ENCODE data around the gene SNTB2.

DNA sequence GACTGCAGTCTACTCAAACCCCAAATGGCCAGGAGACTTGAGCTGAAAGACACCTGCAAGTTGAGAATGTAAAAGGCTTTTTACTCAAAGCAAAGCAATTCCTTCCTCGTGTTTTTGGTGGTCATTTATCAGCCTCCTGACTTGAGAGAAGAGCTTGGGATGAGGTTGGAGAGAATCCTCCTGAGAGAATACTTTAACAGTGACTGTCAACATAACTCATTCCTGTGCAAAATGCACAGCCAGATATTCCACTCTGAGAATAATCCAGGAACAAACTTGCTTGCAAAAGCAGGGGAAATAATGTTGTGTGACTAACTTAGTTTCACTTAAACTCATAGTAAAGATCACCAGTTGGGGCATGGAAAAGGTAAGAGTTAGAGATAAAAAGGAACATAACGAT is 53.4 kb downstream of the SNTB2 start:
- TF ChIP-seq TAF1 (conservative IDR thresholded peaks at IDR 0.05) (no peak), RAD21 (IDR thresholded peaks at IDR 0.05) (no peak), GABPA (IDR thresholded peaks at IDR 0.05 in 1 of 2, conservative IDR thresholded peaks at IDR 0.05 in 1 of 2) (no peak), SP1 (IDR thresholded peaks at IDR 0.05) (no peak), REST (IDR thresholded peaks at IDR 0.05) (no peak), YY1 (IDR thresholded peaks at IDR 0.05) (no peak), RXRA (IDR thresholded peaks at IDR 0.05) (no peak)
- TF ChIP-seq, protein P1, sequence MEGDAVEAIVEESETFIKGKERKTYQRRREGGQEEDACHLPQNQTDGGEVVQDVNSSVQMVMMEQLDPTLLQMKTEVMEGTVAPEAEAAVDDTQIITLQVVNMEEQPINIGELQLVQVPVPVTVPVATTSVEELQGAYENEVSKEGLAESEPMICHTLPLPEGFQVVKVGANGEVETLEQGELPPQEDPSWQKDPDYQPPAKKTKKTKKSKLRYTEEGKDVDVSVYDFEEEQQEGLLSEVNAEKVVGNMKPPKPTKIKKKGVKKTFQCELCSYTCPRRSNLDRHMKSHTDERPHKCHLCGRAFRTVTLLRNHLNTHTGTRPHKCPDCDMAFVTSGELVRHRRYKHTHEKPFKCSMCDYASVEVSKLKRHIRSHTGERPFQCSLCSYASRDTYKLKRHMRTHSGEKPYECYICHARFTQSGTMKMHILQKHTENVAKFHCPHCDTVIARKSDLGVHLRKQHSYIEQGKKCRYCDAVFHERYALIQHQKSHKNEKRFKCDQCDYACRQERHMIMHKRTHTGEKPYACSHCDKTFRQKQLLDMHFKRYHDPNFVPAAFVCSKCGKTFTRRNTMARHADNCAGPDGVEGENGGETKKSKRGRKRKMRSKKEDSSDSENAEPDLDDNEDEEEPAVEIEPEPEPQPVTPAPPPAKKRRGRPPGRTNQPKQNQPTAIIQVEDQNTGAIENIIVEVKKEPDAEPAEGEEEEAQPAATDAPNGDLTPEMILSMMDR (IDR thresholded peaks at IDR 0.05; ENCODE audit: low read depth, low read length, missing input control) = no peak
- TF ChIP-seq, protein P2, sequence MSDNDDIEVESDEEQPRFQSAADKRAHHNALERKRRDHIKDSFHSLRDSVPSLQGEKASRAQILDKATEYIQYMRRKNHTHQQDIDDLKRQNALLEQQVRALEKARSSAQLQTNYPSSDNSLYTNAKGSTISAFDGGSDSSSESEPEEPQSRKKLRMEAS (IDR thresholded peaks at IDR 0.05) = no peak

Data from liver (tissue), 3 donors.